ENCODE data around the gene SAMD1.

DNA sequence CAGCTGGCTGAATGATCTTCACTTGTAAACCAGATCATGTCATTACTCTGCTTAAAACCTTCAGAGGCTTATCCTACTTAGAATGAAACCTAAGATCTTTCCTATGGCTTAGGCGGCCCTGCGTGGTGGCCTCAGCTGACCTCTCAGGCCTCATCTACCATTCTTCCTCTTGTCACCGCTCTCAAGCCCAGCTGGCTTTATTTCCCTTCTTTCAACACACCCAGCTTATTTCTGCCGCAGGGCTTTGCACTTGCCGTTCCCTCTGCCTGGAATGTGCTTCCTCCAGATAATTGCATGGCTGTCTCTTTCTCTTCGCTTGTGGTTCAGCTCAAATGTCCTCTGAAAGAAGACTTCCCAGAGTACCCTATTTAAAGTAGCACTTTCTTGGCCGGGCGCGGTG lies 49.4 kb upstream of the SAMD1 start:
- TF ChIP-seq EZH2phosphoT487 (IDR thresholded peaks at IDR 0.05; ENCODE audit: borderline replicate concordance, low read depth, low read length), result no peak
- TF ChIP-seq, protein P1, sequence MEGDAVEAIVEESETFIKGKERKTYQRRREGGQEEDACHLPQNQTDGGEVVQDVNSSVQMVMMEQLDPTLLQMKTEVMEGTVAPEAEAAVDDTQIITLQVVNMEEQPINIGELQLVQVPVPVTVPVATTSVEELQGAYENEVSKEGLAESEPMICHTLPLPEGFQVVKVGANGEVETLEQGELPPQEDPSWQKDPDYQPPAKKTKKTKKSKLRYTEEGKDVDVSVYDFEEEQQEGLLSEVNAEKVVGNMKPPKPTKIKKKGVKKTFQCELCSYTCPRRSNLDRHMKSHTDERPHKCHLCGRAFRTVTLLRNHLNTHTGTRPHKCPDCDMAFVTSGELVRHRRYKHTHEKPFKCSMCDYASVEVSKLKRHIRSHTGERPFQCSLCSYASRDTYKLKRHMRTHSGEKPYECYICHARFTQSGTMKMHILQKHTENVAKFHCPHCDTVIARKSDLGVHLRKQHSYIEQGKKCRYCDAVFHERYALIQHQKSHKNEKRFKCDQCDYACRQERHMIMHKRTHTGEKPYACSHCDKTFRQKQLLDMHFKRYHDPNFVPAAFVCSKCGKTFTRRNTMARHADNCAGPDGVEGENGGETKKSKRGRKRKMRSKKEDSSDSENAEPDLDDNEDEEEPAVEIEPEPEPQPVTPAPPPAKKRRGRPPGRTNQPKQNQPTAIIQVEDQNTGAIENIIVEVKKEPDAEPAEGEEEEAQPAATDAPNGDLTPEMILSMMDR (conservative IDR thresholded peaks at IDR 0.05; ENCODE audit: low read length), result no peak
